Mucosa of rectum (tissue), 2 donors: ENCODE results near the gene RASA3.

Experiments
- H3K27ac ChIP-seq, 2 donors: one replicate each; pipeline ENCODE4 v1.7.0; 2013; ENCODE audit warnings: inconsistent platforms in 2 of 2, low read depth in 2 of 2, low read length in 2 of 2
- H3K27me3 ChIP-seq, 2 donors: one replicate each; pipeline ENCODE4 v1.7.0; 2013; ENCODE audit warnings: low read length in 2 of 2; ENCODE audit not compliant: control insufficient read depth in 2 of 2, insufficient read depth in 2 of 2
- H3K36me3 ChIP-seq, 2 donors: one replicate each; pipeline ENCODE4 v1.7.0; 2013; ENCODE audit warnings: low read length in 2 of 2; ENCODE audit not compliant: control insufficient read depth in 2 of 2, insufficient read depth in 2 of 2
- H3K4me1 ChIP-seq, 2 donors: one replicate each; pipeline ENCODE4 v1.7.0; 2013; ENCODE audit warnings: low read length in 2 of 2, mild to moderate bottlenecking in 1 of 2; ENCODE audit not compliant: control insufficient read depth in 2 of 2, insufficient read depth in 2 of 2
- H3K4me3 ChIP-seq, 2 donors: one replicate each; pipeline ENCODE4 v1.7.0; 2013; ENCODE audit warnings: low read length in 2 of 2
- H3K9ac ChIP-seq, 2 donors: one replicate each; pipeline ENCODE4 v1.7.0; 2013; ENCODE audit warnings: low read length in 2 of 2, low read depth in 1 of 2, mild to moderate bottlenecking in 1 of 2
- H3K9me3 ChIP-seq, 2 donors: one replicate each; pipeline ENCODE4 v1.7.0; 2013; ENCODE audit warnings: low read length in 2 of 2; ENCODE audit not compliant: control insufficient read depth in 2 of 2
- donor health status: healthy.
- donor health status: Normal muscosa, but diverticular disease.

The RASA3 gene

DNA sequence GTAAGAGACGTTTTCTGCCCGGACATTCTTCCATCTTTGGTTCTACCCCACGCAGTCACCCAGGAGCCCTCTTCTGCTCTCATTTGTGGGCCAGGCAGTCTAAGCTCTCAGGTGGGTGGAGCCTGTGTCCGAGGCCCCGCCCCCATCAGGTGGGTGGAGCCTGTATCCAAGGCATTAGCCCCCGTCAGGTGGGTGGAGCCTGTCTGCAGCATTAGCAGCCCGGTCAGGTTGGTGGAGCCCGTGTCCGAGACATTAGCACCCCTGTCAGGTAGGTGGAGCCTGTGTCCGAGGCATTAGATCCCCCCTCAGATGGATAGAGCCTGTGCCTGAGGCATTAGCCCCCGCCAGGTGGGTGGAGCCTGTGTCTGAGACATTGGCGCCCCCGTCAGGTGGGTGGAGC is 113.1 kb downstream of the RASA3 start:
- H3K9me3 ChIP-seq: no peaks in the 10 kb centered on the region
- H3K36me3 ChIP-seq: peaks cover 0 to 36% of the 10 kb centered on the region in 2 donors
- no peak overlapping the region for H3K4me3 ChIP-seq

DNA sequence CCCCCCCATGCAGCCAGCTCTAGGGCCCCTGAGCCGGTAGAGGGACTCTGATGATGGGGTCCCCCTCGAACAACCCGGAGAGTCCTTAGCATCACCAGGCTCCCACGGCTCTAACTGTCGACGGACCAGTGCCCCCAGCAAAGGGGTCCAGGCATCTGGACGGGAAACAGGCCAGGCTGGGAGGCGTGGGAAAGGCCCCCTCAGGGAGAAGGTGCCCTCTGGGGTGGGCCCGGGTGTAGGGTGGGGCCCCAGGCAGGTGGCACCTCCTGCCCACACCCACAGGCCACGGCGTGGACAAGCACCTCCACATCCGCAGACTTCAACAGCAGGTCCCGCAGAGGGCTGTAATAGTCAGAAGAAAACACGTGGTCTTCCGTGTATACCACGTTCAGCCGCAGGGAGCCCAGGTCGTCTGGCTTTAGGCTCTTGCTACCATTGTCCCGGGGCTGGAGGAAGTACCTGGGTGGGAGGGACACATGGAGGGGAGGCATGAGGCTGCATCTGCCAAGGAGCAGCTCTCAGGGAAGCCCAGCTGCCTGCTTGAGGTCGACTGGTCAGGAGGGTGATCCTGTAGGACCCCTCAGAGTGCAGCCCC is 113.9 kb downstream of the RASA3 start:
- Histone ChIP-seq H3K9me3 (no peaks in the 10 kb centered on the region), H3K9ac (no peak overlapping the region), H3K27ac (no peak overlapping the region), H3K4me1 (peaks cover 10% of the 10 kb centered on the region in 2 donors), H3K27me3 (no peaks in the 10 kb centered on the region), H3K36me3 (peaks cover 0 to 33% of the 10 kb centered on the region in 2 donors), H3K4me3 (no peak overlapping the region)

More for the DNA sequence above, 113.1 kb downstream of the RASA3 start:
- Histone ChIP-seq H3K4me1 (peaks cover 10% of the 10 kb centered on the region in 2 donors), H3K27ac (no peak overlapping the region), H3K9ac (no peak overlapping the region), H3K27me3 (no peaks in the 10 kb centered on the region)

DNA sequence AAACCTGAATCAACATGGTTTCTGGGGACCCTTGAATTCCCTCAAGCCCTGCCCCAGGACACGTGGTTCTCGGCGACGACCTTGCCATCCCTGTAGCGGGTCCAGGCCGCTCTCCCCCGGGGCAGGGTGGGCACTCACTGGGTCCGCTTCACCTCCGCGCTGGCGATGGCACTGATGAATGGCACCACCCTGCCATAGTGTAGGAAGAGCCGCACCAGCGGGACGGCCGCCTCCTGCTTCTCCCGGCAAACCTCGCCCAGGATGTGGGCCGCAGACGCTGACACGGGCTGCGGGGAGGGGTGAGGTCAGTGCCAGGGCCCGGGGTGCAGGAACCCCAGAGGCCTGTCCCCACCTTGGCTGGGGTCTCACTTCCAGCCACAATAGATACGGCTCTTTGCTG is 114.5 kb downstream of the RASA3 start:
- H3K36me3 ChIP-seq: peaks cover 0 to 34% of the 10 kb centered on the region in 2 donors
- no peaks in the 10 kb centered on the region for H3K27me3 ChIP-seq
- no peak overlapping the region for H3K4me3 ChIP-seq
- peaks cover 10% of the 10 kb centered on the region in 2 donors for H3K4me1 ChIP-seq
- no peak overlapping the region for H3K27ac ChIP-seq
- H3K9ac ChIP-seq: no peak overlapping the region
- H3K9me3 ChIP-seq: no peaks in the 10 kb centered on the region

DNA sequence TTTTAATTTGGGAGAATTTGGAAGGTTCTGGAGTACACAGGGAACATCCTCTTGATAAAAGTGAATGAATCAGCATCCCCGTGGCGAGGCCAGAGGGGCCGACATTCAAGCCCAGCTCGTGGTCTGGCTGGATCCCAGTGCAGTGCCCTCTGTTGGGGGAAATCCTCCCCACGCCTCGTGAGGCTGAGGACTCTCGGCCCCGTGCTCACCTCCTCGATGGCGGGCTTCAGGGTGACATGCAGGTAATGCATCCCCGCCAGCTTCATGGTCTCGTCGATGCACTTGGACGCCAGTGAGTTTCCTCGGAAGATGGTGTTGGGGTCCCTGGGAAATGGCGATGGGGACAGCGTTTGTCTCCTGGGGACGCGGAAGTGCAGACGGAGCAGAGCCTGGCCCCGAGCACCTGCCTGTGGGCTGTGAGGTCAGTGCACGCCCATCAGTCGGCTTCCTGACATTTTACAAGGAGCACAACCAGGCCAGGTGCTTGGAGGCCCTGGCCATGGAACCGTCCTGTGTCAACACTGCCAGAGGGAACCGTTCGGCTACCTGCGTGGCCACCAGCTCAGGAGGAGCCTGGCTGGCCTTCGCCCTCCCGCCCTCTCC is 115.3 kb downstream of the RASA3 start:
- H3K9me3 ChIP-seq: no peaks in the 10 kb centered on the region
- H3K27me3 ChIP-seq: no peaks in the 10 kb centered on the region
- H3K27ac ChIP-seq: no peak overlapping the region
- peaks cover 0 to 32% of the 10 kb centered on the region in 2 donors for H3K36me3 ChIP-seq
- H3K4me1 ChIP-seq: peaks cover 10% of the 10 kb centered on the region in 2 donors
- H3K4me3 ChIP-seq: no peak overlapping the region
- H3K9ac ChIP-seq: no peak overlapping the region

DNA sequence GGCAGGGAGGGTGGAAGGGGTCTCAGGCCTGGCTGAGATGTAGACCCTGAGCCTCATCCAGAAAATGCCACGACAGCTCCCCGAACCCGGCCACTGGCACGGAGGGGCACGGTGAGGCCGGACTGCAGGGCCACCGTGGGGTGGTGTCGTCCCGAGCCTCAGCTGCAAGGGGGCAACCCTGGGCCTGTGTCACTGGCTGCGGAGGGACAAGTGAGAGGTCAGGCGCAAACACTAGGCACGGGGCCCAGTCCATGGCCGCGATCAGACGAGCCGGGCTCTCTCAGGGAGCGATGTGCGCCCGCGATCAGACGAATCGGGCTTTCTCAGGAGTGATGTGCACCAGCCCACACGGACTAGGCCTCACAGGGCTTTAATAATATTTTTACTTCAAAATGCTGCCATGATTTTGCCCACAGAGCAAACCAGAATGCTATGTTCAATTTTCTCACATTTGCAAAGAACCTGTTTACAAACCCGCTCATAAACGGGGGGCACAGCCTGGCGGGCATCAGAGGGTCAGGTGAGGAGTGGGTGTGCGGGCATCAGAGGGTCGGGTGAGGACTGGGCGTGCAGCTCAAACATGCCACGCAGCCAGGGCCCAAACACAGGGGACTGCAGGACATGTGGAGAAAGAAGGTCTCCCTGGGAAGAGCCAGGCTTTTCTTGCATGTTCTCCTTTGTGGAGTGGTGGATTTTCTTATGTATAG is 115.9 kb downstream of the RASA3 start:
- no peak overlapping the region for H3K4me3 ChIP-seq
- H3K27me3 ChIP-seq: no peaks in the 10 kb centered on the region
- H3K27ac ChIP-seq: no peak overlapping the region
- H3K36me3 ChIP-seq: peaks cover 0 to 32% of the 10 kb centered on the region in 2 donors
- H3K9ac ChIP-seq: no peak overlapping the region
- no peaks in the 10 kb centered on the region for H3K9me3 ChIP-seq
- H3K4me1 ChIP-seq: peaks cover 10% of the 10 kb centered on the region in 2 donors

DNA sequence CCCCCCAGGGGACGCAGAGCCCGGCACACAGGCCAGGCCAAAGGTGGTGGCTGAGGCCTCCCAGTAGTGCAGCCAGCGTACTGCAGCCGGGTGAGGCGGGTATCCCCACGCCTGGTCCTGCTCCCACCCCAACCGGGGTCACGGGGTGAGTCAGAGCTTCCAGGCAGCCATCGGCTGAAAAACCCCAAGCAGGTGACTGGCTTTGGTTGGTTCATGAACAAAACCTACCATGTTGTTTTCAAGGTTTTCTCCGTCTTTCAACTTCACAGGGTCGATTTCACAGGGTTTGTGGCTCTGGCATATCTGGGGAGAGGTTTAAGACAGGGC is 116.5 kb downstream of the RASA3 start:
- Histone ChIP-seq H3K9ac (no peak overlapping the region), H3K27ac (peak overlapping the region in 1 of 2 donors; percentile 54), H3K36me3 (peaks cover 0 to 31% of the 10 kb centered on the region in 2 donors)

DNA sequence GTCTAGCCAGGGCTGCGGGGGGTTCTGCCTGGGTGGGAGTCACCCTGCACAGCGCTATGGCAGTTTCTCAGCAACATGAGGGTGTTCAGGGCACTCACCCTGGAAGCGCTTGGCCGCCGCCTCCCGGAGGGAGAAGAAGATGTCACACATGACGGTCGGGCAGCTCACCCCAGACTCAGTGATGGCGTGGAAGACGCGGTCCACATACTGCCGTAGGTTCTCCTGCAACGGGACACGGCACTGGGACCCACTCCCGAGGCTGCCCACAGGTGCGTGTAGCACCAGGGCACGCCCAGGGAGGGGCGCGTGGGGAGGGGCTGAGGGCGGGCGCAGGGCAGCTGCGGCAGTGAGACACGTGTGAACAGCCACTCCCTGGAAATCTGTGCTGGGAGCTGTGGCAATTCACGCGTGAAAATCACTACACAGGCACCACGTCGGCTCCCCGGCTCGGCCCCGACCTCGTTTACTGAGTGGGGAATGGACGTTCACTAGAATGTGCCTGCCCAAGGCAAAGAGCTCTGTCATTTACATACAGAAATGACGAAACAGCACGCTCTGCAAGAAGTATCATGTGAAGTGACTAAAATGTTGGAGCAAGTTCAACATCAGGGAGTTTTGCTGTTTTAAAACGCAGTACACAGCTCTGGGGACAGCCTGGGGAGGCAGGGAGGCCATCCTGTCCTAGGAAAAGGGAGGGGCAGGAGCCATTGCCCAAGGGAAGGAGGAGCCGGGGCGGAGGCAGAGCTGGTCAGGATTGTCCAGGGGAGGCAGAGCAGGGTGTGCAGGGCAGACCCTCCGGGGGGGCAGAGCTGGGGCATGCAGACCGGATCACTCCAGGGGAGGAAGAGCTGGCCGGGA is 117.1 kb downstream of the RASA3 start:
- no peaks in the 10 kb centered on the region for H3K9me3 ChIP-seq
- H3K27me3 ChIP-seq: no peaks in the 10 kb centered on the region
- H3K9ac ChIP-seq: peak overlapping the region in 1 of 2 donors; percentile 16
- H3K4me1 ChIP-seq: peaks cover 10% of the 10 kb centered on the region in 2 donors
- peak overlapping the region in 1 of 2 donors; percentile 54 for H3K27ac ChIP-seq
- H3K4me3 ChIP-seq: peak overlapping the region in 1 of 2 donors; percentile 45
- H3K36me3 ChIP-seq: peaks cover 0 to 29% of the 10 kb centered on the region in 2 donors

More for the DNA sequence above, 116.5 kb downstream of the RASA3 start:
- H3K27me3 ChIP-seq: no peaks in the 10 kb centered on the region
- no peaks in the 10 kb centered on the region for H3K9me3 ChIP-seq
- H3K4me1 ChIP-seq: peaks cover 10% of the 10 kb centered on the region in 2 donors
- no peak overlapping the region for H3K4me3 ChIP-seq

DNA sequence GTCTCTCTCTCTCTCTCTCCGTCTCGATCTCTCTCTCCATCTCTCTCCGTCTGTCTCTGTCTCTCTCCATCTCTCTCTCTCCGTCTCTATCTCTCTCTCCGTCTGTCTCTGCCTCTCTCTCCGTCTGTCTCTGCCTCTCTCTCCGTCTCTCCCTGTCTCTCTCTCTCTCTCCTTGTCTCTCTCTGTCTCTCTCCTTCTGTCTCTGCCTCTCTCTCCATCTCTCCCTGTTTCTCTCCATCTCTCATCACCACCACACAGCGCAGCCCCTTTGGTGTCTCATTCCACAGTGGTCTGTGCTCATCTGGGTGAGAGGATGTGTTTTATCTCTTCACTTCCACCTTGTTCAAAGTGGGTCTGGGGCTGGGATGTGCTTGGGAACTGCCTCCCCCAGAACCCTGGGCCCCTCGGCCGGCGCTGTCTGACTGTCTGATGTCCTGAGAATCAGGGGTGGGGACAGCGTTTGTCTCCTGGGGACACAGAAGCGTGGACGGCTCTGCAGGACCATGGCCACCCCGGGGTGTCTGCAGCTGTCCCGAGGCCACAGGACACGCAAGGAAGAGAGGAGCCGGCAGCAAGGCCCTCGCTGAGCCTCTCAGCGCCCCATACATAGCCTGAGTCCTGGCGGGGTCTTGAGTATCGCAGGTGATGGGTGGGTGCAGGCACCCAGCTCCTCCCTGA is 118.3 kb downstream of the RASA3 start:
- Histone ChIP-seq H3K9ac (no peak overlapping the region), H3K9me3 (no peaks in the 10 kb centered on the region), H3K36me3 (peaks cover under 1 to 35% of the 10 kb centered on the region in 2 donors)

DNA sequence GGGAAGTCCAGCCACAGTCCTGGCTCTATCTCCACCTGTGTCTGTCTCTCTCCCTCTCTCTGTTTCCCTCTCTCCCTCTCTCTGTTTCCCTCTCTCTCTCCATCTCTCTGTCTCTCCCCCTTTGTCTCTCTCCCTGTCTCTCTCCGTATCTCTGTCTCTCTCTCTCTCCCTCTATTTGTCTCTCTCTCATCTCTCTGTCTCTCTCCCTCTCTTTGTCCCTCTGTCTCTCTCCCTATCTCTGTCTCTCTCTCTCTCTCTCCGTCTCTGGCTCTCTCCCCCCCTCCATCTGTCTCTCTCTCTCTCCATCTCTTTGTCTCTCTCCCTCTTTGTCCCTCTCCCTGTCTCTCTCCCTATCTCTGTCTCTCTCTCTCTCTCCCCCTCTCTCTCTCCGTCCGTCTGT is 119.1 kb downstream of the RASA3 start:
- Histone ChIP-seq H3K36me3 (peaks cover 3 to 34% of the 10 kb centered on the region in 2 donors), H3K4me1 (peaks cover 10% of the 10 kb centered on the region in 2 donors), H3K27ac (no peak overlapping the region), H3K9ac (no peak overlapping the region), H3K27me3 (no peaks in the 10 kb centered on the region), H3K9me3 (no peaks in the 10 kb centered on the region), H3K4me3 (no peak overlapping the region)

More for the DNA sequence above, 118.3 kb downstream of the RASA3 start:
- Histone ChIP-seq H3K4me1 (peaks cover 10% of the 10 kb centered on the region in 2 donors), H3K27me3 (no peaks in the 10 kb centered on the region), H3K4me3 (no peak overlapping the region), H3K27ac (no peak overlapping the region)
